ENCODE data around the gene LYAR. TPM values are rescaled to one million over a fixed set of nuclear protein-coding genes. Genes with fewer than 3 reads are reported as not detected.

LYAR gene
- total and polyA plus RNA-seq, 2 experiments from 2014 or later: 44.0 to 105 TPM

DNA sequence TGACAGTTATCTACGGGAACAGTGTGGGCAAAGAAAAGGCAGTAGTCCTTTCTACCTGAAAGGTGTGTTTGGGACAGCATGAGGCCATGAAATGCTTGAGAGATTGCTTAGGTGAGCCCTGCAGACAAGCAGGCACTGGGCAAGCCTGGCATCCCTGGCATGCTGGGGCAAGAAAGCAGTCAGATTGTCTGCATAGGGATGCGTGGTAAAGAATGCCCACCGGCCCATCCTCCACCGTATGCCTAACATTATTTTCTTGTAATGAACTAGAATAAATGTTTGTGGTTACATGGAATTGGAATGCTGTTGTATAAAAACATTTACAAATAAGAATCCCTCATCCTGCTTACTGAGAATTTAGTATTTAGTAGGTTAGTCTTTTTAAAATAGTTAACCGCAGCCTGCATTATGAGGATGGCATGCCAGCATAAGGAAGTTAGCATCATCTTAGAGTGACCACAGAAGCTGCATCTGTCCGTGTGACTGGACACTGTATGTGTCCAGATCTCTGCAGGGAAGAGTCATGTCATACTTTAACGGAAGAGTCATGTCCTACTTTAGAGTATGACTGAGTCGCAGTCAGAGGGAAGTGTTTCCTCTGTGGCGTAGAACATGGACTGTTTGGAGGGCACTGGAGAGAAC, 19.0 kb upstream of the LYAR start:
- Mint-ChIP-seq H3K4me3 (no peak overlapping the region), H3K27ac (no peak overlapping the region), H3K36me3 (ENCODE audit: low read depth) (peaks cover 3% of the 10 kb centered on the region; the same call in 1 of the 3 replicates), H3K27me3 (ENCODE audit: insufficient read depth, low read depth, poor library complexity) (no peaks in the 10 kb centered on the region), H3K9me3 (no peaks in the 10 kb centered on the region), H3K4me1 (no peaks in the 10 kb centered on the region)
- TF ChIP-seq POLR2AphosphoS5 (IDR thresholded peaks at IDR 0.05; ENCODE audit: low read depth) (no peak), CREB1 (CRISPR knock-in tag; IDR thresholded peaks at IDR 0.05; ENCODE audit: low read depth) (no peak), ETS1 (IDR thresholded peaks at IDR 0.05) (no peak), ZNF462 (CRISPR knock-in tag; IDR thresholded peaks at IDR 0.05) (no peak), STAT1 (IDR thresholded peaks at IDR 0.05; ENCODE audit: unreplicated experiment) (no peak), JUNB (IDR thresholded peaks at IDR 0.05; ENCODE audit: unreplicated experiment) (no peak), EZH2phosphoT487 (IDR thresholded peaks at IDR 0.05; ENCODE audit: unreplicated experiment) (no peak), ZNF331 (CRISPR knock-in tag; IDR thresholded peaks at IDR 0.05; ENCODE audit: low read depth) (no peak), EZH2 (IDR thresholded peaks at IDR 0.05; ENCODE audit: low read depth, unreplicated experiment) (no peak), ZNF114 (CRISPR knock-in tag; IDR thresholded peaks at IDR 0.05) (no peak), REST (IDR thresholded peaks at IDR 0.05; ENCODE audit: unreplicated experiment) (no peak), NANOG (IDR thresholded peaks at IDR 0.05; ENCODE audit: borderline replicate concordance) (no peak)
- TF ChIP-seq, protein P1, sequence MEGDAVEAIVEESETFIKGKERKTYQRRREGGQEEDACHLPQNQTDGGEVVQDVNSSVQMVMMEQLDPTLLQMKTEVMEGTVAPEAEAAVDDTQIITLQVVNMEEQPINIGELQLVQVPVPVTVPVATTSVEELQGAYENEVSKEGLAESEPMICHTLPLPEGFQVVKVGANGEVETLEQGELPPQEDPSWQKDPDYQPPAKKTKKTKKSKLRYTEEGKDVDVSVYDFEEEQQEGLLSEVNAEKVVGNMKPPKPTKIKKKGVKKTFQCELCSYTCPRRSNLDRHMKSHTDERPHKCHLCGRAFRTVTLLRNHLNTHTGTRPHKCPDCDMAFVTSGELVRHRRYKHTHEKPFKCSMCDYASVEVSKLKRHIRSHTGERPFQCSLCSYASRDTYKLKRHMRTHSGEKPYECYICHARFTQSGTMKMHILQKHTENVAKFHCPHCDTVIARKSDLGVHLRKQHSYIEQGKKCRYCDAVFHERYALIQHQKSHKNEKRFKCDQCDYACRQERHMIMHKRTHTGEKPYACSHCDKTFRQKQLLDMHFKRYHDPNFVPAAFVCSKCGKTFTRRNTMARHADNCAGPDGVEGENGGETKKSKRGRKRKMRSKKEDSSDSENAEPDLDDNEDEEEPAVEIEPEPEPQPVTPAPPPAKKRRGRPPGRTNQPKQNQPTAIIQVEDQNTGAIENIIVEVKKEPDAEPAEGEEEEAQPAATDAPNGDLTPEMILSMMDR (conservative IDR thresholded peaks at IDR 0.05; ENCODE audit: low read depth in 2 of 2): no peak
- Histone ChIP-seq H3K9me2 (ENCODE audit: insufficient read depth) (no peaks in the 10 kb centered on the region), H3K79me2 (replicated peaks; ENCODE audit: insufficient read depth) (no peaks in the 10 kb centered on the region), H3K36me3 (ENCODE audit: insufficient read depth) (no peaks in the 10 kb centered on the region), H3K4me3 (no peak overlapping the region), H4K20me1 (replicated peaks; ENCODE audit: insufficient read depth) (peaks cover 5% of the 10 kb centered on the region; the same call in 1 of the 2 replicates), H3F3A (replicated peaks; ENCODE audit: low read depth) (no peaks in the 10 kb centered on the region), H3K4me2 (no peak overlapping the region), H3K27ac (ENCODE audit: low read depth) (no peak overlapping the region), H3K27me3 (ENCODE audit: insufficient read depth) (no peaks in the 10 kb centered on the region), H3K4me1 (ENCODE audit: insufficient read depth) (no peaks in the 10 kb centered on the region), H2AFZ (no peak overlapping the region)
- DNase-seq (ENCODE audit: low spot score): no peak
- ATAC-seq: no peak

Measured in GM23338 (cell line).